MCF 10A (cell line): Measurements from ENCODE around the gene FAM13A. TPM values are rescaled to one million over a fixed set of nuclear protein-coding genes. Genes with fewer than 3 reads are reported as not detected.

Experiments
- BruUV-seq: library from RNA; stranded (reverse); fragments of 400-500 nt; replicated peaks from 2 replicates; lab custom pipeline; 2021; lab: Mats Ljungman, UMichigan
- CTCF ChIA-PET: fragments of 300-600 bp; sonication (Branson Sonifier 250); formaldehyde crosslinking; extraction: SDS; loops from one replicate; lab custom pipeline; 2021; ENCODE audit warnings: antibody characterized with exemption, inconsistent platforms; lab: Yijun Ruan, JAX
- POLR2A ChIA-PET: fragments of 300-600, 350-650 bp; sonication (Branson Sonifier 250); formaldehyde crosslinking; extraction: SDS; loops from one replicate; lab custom pipeline; 2020; ENCODE audit warnings: antibody characterized with exemption, inconsistent platforms; lab: Yijun Ruan, JAX
- DNase-seq: peaks from one replicate; pipeline ENCODE4 v3.0.0-alpha.2; 2018; ENCODE audit not compliant: unreplicated experiment
- H3K27ac Mint-ChIP-seq: one replicate; pipeline ENCODE4 v1.8.0; 2022; ENCODE audit warnings: mild to moderate bottlenecking, low read depth, mixed read lengths; ENCODE audit not compliant: unreplicated experiment
- H3K27me3 Mint-ChIP-seq: one replicate; pipeline ENCODE4 v1.8.0; 2022; ENCODE audit warnings: mixed read lengths; ENCODE audit not compliant: insufficient read depth, unreplicated experiment
- H3K36me3 Mint-ChIP-seq: one replicate; pipeline ENCODE4 v1.8.0; 2022; ENCODE audit warnings: mild to moderate bottlenecking, moderate library complexity, mixed read lengths; ENCODE audit not compliant: insufficient read depth, unreplicated experiment
- H3K4me1 Mint-ChIP-seq: one replicate; pipeline ENCODE4 v1.8.0; 2022; ENCODE audit warnings: mixed read lengths; ENCODE audit not compliant: insufficient read depth, unreplicated experiment
- H3K4me3 Mint-ChIP-seq: one replicate; pipeline ENCODE4 v1.8.0; 2022; ENCODE audit warnings: mild to moderate bottlenecking, moderate library complexity, mixed read lengths; ENCODE audit not compliant: unreplicated experiment
- H3K9me3 Mint-ChIP-seq: one replicate; pipeline ENCODE4 v1.8.0; 2022; ENCODE audit warnings: mixed read lengths; ENCODE audit not compliant: unreplicated experiment
- CTCF ChIP-seq: fragments of 200-600 bp; IDR thresholded peaks from one replicate; pipeline ENCODE4 v1.8.0; 2022; ENCODE audit warnings: antibody characterized with exemption, mild to moderate bottlenecking; ENCODE audit not compliant: unreplicated experiment
- intact Hi-C: fragments of 100-400 bp; cut with micrococcal nuclease; formaldehyde crosslinking; loops from 2 replicates; pipeline ENCODE4 v1.14.1; 2022
- total RNA-seq: library from RNA; stranded (reverse); gene quantifications from 2 replicates; pipeline ENCODE4 v1.2.3, GENCODE V29; 2022

FAM13A gene
- total RNA-seq, 1 experiment from 2014 or later = 11.1 TPM

- no peak for DNase-seq
- CTCF ChIA-PET = interaction anchor here (0.7 to 1.4 kb wide), 2 partner anchors 76 to 243 kb away, joined by 3 to 6 read pairs; no protein-coding TSS in a partner anchor
- Mint-ChIP-seq H3K9me3 (no peaks in the 10 kb centered on the region), H3K27me3 (no peaks in the 10 kb centered on the region), H3K4me1 (no peaks in the 10 kb centered on the region), H3K4me3 (no peak overlapping the region), H3K36me3 (no peaks in the 10 kb centered on the region), H3K27ac (no peak overlapping the region)
- POLR2A ChIA-PET = interaction anchor here (1.0 to 1.5 kb wide), 2 partner anchors 12 to 42 kb away, joined by 3 read pairs; partner anchors contain the start of genes FAM13A and TIGD2
- no peak for TF ChIP-seq CTCF
- BruUV-seq = no TSS peak
- intact Hi-C loops = no loop called here
Measured at GRCh38 chr4:89099471-89099870, 42.5 kb upstream of the FAM13A start.

GRCh38 chr4:89099034-89099433 lies 42.0 kb upstream of the FAM13A start:
- CTCF ChIA-PET = interaction anchor here (1.4 kb wide), 1 partner anchor 76 kb away, joined by 6 read pairs; no protein-coding TSS in a partner anchor
- H3K36me3 Mint-ChIP-seq = no peaks in the 10 kb centered on the region
- H3K27me3 Mint-ChIP-seq = no peaks in the 10 kb centered on the region
- no TSS peak for BruUV-seq
- no peaks in the 10 kb centered on the region for H3K9me3 Mint-ChIP-seq
- intact Hi-C loops = no loop called here
- no peaks in the 10 kb centered on the region for H3K4me1 Mint-ChIP-seq
- peak; percentile 26 for DNase-seq
- TF ChIP-seq CTCF = no peak
- no peak overlapping the region for H3K27ac Mint-ChIP-seq
- POLR2A ChIA-PET = interaction anchor here (1.0 to 1.5 kb wide), 2 partner anchors 13 to 42 kb away, joined by 3 read pairs; partner anchors contain the start of genes FAM13A and TIGD2
- H3K4me3 Mint-ChIP-seq = no peak overlapping the region

GRCh38 chr4:89078300-89078699 lies 21.3 kb upstream of the FAM13A start:
- no peak overlapping the region for H3K4me3 Mint-ChIP-seq
- peaks cover 15% of the 10 kb centered on the region for H3K9me3 Mint-ChIP-seq
- intact Hi-C loops = no loop called here
- CTCF ChIA-PET = no interaction called here
- TF ChIP-seq CTCF = no peak
- H3K36me3 Mint-ChIP-seq = no peaks in the 10 kb centered on the region
- POLR2A ChIA-PET = interaction anchor here (0.9 to 1.5 kb wide), 2 partner anchors 10 to 22 kb away, joined by 3 to 5 read pairs; partner anchors contain the start of gene FAM13A
- no TSS peak for BruUV-seq
- no peak overlapping the region for H3K27ac Mint-ChIP-seq
- H3K4me1 Mint-ChIP-seq = no peaks in the 10 kb centered on the region
- no peaks in the 10 kb centered on the region for H3K27me3 Mint-ChIP-seq
- DNase-seq = no peak

- intact Hi-C loops = no loop called here
- DNase-seq = no peak
- Mint-ChIP-seq H3K4me3 (no peak overlapping the region), H3K27me3 (no peaks in the 10 kb centered on the region), H3K36me3 (no peaks in the 10 kb centered on the region), H3K9me3 (peaks cover 15% of the 10 kb centered on the region), H3K27ac (no peak overlapping the region), H3K4me1 (no peaks in the 10 kb centered on the region)
- BruUV-seq = no TSS peak
- CTCF ChIA-PET = interaction anchor here (0.5 kb wide), 1 partner anchor 25 kb away, joined by 3 read pairs; no protein-coding TSS in a partner anchor
- no peak for TF ChIP-seq CTCF
- POLR2A ChIA-PET = interaction anchor here (0.9 to 1.5 kb wide), 2 partner anchors 10 to 22 kb away, joined by 3 to 5 read pairs; partner anchors contain the start of gene FAM13A
Measured at GRCh38 chr4:89077761-89078160, 20.8 kb upstream of the FAM13A start.
